HL-60/S4 treated with retinoic acid at 250 ng/mL for 4 days and 3 days (cell line): ENCODE results near the gene DUSP22.
"Not testable (repeated sequence)": the region's sequence is repeated elsewhere in the genome, so short reads cannot be mapped to it uniquely, and the experiment has no call there.

Experiments used
- in situ Hi-C: fragments of 300-500 bp; cut with MboI; formaldehyde crosslinking; loops from 2 replicates; pipeline ENCODE4 v1.7.0; 2022; ENCODE audit warnings: low sequenced_read_pairs

The DUSP22 gene

DNA sequence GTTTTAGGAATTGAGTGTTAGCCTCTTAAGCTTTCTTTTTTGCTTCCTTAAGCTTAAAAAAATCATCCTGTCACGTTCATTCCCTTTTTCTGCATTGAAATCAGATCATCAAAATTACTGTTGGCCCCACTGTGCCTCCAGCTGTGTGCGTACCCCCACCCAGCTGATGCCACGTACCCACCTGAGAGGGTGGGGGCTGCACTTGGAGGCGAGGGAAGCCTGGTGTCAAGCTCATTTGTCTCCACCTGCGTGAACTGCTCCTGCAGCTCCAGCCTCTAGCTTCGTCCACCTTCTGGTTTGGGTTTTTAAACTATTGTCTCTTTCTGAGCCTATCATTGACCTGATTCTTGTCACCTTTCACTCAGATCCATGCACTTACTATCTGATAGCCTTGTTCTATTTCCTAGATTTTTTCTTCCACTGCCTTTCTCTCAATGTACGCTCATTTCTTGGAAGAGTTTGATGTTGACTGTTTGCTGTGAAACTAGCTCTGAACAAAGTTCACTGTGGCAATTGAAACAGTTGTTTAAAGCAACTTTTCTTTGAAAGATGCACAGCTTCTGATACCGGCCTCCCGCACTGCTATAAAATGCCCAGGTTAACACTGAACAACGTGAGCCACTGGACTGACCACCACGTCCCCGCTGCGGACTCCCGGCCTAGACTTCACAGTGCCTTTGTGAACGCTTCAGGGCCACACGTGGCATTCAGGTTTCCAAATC, 69.3 kb downstream of the DUSP22 start:
- in situ Hi-C loops: no loop called here

DNA sequence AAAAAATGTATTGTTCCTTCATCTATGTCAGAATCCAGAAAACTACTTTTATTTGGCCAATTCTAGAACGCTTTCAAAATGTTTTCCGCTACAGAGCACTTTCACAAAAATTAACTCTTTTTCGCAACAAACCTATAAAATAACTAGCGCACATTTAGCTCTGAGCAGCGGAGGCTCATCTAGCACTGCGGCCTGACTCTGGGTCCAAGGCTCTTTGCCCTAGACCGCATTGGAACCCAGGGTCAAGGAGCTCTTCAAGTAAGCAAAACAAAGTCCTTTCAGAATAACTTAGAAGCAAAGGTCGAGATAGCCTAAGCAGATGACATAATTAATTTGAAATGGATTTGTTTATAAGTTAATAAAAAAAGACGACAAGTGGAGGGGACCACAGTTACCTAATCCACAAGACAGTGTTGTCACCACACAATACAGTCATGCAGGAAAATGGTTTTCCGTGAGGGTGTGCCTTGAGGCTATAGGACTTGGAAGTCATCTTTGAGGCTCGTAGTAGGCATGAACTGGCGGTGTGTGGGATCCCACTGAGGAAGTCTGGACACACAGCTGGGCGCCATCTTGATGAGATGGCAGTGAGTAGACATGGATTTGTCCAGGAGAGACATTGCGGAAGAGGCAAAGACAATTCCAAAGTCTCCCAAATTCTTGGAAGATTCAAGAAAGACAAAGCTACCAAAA, 70.1 kb downstream of the DUSP22 start:
- in situ Hi-C loops: no loop called here

DNA sequence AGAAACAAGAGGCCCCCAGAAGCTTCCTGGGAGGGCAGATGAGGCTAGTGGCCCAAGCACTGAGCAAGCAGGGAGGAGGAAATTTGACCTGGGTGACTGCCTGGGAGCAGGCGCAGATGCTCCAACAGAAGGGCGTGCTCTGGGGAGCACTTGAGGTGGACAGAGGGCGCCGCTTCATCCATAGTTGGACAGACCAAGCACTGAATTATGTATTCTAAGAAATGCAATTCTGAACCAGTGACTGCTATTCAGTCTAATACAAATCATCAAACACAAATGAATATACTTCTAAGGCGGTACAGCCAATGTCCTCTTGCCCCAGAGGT, 70.6 kb downstream of the DUSP22 start:
- in situ Hi-C loops: no loop called here

DNA sequence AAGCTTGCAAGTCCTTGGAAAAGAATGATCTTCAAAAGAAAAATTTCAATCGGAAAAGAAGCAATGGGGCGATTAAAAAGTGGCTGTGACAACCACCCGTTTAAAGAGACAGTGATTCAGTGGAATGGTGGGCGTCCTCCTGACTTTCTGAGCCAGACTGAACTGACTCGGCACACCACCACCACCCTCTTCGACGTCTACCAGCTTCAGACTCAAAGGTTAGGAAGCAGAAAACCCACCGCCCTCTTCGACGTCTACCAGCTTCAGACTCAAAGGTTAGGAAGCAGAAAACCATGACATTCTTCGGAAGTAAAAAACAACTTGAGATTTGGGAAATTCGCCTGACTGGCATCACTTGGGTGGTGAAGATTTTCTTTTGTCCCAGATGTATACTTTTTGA, 71.0 kb downstream of the DUSP22 start:
- in situ Hi-C loops: no loop called here

DNA sequence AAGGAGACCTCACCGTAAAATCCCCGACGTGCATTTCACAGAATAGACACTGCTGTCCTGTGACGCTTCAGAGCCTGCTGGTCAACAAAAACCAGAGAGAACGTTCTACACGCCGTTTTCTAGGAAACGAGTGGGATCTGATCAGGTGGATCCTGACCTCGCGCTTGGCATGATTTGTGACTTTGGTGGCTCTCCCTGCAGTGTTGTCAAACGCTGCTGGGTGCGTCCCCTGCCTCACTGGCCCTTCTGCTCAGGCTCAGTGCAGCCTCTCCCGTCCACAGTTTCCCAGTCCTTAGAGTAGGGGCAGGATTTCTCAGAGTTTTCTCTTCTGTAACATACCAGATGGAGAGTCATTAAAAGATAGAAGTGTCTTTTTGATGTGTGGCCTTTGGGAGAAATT, 71.6 kb downstream of the DUSP22 start:
- in situ Hi-C loops: no loop called here

DNA sequence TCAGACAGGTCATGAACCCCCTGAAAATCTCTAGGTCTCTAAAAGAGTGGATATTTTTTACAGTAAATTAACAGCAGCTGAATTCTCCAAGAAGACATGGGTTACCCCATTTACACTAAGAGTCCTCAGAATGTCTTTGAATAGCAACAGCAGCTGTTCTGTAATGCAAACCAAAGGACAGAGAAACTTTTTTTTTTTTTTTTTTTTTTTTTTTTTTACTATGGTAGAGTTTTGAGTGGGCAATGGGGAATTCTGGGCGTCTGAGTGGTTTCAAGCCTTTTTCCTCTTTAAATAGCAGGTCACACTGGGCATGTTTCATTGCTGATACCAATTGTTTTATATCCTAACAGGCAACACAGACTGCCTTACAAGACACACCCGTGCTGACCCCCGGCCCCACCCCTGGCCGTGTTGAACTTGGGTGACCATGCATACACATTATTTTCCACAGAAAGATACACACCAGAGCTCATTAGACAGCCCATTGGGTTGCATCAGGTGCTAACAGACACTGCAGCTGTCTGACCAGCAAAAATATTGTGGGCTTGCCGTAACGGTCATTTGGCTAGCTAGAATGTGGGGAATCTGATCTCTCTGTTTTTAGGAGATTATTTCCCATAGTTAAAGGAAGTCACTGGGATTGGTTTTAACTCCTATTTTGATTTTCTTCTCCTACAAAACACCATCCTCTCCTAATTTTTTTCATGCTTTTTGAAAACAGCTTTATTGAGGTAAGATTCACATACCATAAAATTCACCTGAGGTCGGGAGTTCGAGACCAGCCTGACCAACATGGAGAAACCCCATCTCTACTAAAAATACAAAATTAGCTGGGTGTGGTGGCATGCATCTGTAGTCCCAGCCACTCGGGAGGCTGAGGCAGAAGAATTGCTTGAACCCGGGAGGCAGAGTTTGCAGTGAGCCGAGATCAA, 72.6 kb downstream of the DUSP22 start:
- in situ Hi-C loops: no loop called here

DNA sequence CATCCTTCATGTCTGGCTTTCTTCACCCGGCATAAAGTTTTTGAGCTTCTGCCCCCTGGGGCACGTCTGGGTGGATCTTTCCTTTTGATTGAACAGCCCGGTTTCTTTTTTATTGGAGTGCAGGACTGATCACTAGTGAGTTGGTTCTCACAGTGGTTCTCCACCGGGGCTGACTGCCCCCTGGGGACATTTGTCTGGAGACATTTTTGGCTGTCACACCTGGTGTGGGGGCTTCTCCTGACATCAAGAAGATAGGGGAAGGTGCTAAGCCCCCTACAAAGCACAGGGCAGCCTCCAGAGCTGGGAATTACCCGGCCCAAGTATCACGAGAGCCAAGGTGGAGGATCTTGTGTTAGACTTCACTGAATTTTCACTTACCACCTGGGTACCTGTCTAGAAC, 73.5 kb downstream of the DUSP22 start:
- in situ Hi-C loops: no loop called here

DNA sequence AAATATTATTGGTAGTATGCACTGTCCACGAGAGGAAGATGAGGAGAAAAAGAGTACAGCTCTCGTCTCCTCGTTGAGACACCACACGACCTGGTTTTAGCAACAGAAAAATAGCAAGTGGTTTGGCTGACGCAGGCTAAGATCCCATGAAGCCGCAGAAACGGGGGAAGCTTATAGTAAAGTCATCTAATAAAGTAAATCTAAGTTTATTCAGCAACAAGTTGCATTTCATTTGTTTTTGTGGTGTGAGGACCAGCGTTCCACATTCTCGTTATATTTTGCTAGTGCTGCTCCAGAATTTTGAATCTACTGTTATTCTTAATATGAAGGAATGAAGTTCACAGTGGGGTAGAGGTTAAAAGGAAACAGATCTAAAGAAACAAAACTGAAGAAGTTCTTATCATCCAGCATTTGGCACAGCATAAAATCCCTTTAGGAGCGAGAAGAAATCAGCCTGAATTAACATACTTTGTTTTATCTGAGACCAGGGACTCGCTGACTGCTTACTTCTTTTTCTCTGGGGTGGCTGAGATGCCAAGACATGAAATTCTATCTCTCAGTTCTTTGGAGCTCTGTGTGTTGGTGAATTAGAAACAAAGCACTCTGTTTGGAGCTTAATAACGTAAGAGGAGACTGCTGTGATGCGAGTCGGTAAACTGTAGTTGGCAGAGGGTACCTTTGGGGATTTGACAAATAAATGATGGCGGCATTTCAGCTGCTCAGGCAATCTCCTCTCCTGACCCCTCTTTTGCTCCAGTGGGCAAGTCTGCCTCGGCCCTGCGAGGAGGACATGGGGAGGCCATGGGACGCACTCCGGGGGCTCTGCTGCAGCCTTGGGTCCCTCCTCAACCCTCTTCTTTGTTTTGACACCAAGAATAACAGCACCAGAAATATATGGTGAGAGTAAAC, 74.4 kb downstream of the DUSP22 start:
- in situ Hi-C loops: no loop called here

DNA sequence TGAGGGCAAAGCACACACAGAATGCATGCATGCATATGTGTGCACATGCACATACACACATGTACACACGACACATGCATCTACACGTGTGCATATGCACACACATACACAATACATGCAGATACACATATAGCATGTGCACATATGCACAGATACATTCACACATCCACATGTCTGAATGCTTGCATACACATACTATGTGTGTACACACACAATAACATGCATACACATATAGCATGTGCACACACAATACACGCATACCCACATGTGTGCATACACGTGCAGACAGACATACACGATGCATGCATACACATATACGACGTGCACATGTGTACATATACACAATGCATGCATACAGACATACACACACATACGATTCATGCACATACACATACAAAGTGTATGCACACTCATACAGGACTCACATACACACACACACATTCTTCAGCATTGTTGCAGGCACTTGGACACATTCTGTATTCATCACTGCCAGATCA, 75.1 kb downstream of the DUSP22 start:
- in situ Hi-C loops: no loop called here

DNA sequence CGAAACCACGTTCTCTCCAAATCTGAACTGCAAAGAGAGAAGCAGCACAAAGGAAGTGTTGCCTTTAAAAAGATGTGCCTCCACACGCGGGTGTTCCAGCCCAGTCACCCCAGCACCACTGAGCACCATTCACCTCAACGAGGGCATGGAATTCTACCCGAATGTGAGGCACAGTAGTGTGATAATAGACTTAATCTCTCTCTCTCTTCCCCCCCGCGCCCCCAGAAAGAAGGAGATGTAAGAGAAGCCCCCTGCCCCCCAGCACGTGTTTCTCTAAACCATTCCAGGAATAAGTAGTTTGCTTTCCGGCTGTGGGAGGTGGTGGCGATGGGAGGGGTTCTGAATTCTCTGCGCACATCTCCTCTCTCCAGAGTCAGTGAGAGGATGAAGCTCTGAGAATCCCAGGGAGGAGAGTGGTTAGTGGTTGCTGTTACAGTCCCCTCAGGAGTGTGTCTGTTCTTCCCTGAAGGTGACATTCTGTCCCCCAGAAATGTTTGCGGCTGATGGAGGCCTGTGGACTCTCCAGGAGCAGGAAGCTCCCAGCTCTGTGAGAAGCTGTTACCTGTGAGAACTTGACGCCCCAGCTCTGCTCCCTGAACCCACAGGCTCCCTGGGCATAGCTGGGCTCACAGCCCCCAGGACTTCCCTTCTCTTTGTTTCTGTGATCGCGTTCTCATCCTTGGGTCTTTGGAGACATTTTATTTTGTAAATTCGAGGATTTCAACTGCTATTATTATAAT, 75.8 kb downstream of the DUSP22 start:
- in situ Hi-C loops: no loop called here

DNA sequence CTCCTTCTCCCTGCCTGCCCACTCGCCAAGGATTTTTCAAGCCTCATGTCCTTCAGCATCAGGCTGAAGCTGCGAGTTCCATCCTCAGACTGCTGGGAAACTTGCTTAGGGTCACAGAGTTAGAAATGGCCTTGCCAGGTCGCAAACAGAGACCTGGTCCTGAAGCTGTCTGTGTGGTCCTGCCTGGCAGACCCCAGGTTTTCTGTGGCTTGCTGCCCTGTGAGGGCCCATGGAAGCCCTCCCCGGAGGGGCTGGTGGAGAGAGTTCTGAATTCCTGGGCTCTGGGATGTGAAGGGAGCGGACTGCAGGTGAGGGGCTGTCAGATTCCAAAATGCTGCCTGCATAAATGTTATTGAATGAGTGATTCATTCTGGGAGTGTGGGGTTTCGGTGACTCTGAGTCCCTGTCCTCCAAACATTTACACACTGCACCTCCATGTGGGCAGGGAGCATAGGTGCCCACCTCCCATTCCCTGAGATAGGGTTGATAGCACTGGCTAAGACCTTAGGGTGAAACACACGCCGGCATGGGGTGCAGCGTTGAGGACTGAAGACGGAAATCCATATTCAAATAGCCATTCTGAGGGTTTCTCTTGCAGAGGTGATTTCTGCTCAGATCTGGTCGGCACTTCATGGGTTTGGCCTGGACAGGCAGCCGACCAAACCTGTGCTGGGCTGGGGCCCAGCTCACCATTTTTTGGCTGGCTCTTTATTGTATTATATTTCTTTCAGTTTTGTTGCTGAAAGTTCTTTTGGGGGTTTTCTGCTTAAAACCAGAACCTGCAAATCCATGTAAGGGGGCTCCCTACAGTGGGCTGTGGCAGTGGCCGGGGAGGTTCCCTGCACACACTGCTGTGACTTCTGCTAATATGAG, 77.5 kb downstream of the DUSP22 start:
- in situ Hi-C loops: no loop called here

DNA sequence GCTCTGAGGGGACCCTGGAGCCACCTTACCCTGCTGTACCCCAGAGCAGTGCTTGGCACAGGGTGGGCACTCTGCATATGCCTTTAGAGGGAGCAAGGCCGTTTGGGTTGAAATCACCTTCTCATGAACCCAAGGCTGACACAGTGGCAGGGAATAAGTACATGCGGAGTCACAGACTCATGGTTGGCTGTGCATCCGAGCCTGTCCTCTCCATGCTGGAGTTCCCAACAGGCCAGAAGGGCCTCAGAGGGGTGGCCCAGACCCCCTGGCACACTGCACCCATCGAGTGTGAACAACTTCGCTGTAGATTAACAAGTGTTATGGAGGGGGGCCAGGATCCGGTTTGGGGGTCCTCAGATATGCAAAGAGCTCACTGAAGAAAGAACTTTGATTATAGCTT, 78.3 kb downstream of the DUSP22 start:
- in situ Hi-C loops: no loop called here

DNA sequence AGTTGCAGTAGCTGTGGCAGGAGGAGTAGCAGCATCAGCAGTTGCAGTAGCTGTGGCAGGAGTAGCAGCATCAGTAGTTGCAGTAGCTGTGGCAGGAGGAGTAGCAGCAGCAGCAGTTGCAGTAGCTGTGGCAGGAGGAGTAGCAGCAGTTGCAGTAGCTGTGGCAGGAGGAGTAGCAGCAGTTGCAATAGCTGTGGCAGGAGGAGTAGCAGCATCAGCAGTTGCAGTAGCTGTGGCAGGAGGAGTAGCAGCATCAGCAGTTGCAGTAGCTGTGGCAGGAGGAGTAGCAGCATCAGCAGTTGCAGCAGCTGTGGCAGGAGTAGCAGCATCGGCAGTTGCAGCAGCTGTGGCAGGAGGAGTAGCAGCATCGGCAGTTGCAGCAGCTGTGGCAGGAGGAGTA, 79.6 kb downstream of the DUSP22 start:
- in situ Hi-C loops: not testable (repeated sequence)

DNA sequence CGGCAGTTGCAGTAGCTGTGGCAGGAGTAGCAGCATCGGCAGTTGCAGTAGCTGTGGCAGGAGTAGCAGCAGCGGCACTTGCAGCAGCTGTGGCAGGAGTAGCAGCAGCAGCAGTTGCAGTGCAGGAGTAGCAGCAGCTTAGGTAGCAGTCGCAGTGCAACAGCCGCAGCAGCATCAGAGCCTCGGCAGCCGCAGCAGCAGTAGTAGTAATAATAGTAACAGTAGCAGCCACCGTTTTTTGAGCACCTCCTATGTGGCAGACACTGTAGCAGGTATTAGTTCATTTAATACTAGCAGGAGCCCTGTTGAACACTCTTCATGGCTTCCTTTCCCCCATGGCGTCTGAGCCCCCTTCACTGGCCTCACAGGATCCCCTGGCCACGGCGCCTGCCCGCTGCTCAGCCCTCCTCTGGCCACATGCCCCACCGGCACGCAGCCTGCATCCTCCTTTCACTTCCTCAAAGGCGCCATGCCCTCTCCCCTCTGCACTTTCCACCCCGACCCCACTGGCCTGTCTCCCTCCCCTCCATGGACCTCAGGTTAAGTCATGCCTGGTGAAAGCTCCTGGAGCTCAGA, 80.1 kb downstream of the DUSP22 start:
- in situ Hi-C loops: no loop called here

DNA sequence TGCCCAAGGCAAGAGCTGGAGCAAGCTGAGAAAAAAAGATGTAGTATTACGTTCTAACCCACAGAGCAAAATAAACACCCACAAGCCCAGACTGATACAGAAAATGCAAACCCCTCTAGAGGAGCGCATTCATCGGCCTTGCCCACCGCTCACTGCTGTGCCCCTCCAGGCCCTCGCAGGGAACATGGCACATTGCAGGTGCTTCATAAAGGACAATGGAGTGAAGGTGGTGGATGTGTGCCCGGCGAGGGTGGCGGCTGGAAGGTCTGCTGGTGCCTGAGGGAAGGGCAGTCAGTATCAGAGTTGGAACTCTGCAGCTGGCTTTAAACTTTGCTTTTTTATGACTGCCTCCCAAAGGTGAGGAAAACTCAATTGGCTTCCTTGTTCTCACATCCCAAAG, 80.7 kb downstream of the DUSP22 start:
- in situ Hi-C loops: no loop called here

DNA sequence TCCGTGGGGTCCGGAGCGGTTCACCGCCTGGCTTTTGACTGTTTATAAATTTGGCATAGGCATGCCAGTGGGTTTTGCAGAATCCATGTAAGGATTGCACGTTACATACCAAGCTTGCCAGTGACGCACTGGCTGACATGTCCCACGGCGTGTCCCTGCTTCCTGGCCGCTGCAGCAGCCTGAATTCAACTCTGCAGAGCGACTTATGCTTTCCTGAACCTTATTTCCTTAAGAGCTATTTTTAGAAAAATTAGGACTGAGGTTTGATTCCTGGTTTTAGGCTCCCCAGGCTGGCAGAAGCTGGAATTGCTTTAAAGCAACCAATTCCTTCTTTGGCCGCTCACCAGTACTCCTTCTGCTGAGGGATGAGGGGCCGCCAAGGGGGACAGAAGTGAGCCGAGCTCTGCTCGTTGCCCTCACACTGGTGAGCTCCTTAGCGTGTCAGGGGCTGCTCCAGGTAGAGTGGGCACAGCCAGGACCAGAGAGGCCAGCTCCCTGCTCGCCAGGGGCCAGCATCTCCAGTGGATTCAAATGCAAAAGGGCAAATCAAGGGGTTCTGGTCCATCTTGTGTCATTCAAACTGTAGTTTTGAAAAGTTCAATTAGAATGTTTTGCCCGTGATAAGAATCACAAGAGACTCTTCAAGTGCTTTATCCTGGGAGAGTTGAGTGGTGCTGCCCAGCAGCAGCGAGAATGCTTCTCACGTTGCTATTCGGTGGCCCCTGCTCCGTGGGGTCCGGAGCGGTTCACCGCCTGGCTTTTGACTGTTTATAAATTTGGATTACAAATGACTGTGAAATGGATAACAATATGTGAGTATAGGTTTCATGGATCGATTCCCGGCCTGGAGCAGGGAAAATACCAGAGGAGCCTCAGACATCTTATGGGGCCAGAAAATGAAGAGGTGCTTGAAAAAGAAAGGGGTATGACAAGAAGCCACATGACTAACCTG, 81.8 kb downstream of the DUSP22 start:
- in situ Hi-C loops: no loop called here

DNA sequence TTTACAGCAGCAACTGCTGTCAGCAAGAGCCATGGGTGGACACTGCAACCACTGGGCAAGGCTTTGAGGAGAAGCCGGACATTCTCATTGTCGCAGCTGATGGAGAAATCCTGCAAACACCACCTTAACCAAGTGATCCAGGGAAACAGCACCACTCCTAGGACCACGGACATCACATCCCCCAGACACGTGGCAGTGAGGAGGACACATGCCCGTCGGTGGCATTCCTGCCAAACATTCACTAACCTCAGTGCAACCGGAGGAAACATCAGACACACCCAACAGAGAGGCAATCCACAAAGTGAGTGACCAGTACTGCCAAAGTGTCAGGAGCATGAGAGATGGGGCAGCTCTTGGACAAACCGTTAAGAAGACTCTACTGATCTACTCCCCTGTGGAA, 82.7 kb downstream of the DUSP22 start:
- in situ Hi-C loops: no loop called here
